ENCODE results near the gene MZB1.

MZB1 gene

GRCh38 chr5:139389701-139390638 lies at the start of gene MZB1:
TSS of gene MZB1 (minus strand) at chr5:139389913. CDS start at chr5:139389856, 57 bp downstream.
- H3K27ac ChIP-seq = peak within 1 kb of the TSS in 16 of 21 experiments; percentile 6 to 86 (median 64)
- peak within 1 kb of the TSS in 1 of 7 experiments; percentile 8 for H3K4me3 ChIP-seq

GRCh38 chr5:139439013-139439903 lies 49.5 kb upstream of the MZB1 start, which contains the start of gene DNAJC18:
TSS of gene DNAJC18 (minus strand) at chr5:139439525. CDS start at chr5:139439445, 80 bp downstream.
- H3K27ac ChIP-seq = peak within 1 kb of the TSS; percentile 61 to 95 (median 88)

GRCh38 chr5:139438707-139439012 lies 48.9 kb upstream of the MZB1 start:
- peak overlapping the region; percentile 60 to 77 (median 65) for H3K4me3 ChIP-seq
- peak overlapping the region in 17 of 21 experiments; percentile 84 to 95 (median 90) for H3K27ac ChIP-seq

More at GRCh38 chr5:139439013-139439903, 49.5 kb upstream of the MZB1 start, which contains the start of gene DNAJC18:
- peak within 1 kb of the TSS; percentile 60 to 77 (median 65) for H3K4me3 ChIP-seq

- Histone ChIP-seq H3K27ac (no peak overlapping the region), H3K4me3 (no peak overlapping the region)
Observed at GRCh38 chr5:139435676-139436075, 46.0 kb upstream of the MZB1 start.

- Histone ChIP-seq H3K4me3 (no peak overlapping the region), H3K27ac (no peak overlapping the region)
Observed at GRCh38 chr5:139431706-139432105, 42.0 kb upstream of the MZB1 start.

GRCh38 chr5:139430015-139430414 lies 40.3 kb upstream of the MZB1 start:
- Histone ChIP-seq H3K4me3 (no peak overlapping the region), H3K27ac (no peak overlapping the region)

GRCh38 chr5:139426203-139426885 lies 36.6 kb upstream of the MZB1 start:
- Histone ChIP-seq H3K4me3 (no peak overlapping the region), H3K27ac (peak overlapping the region in 2 of 21 experiments; percentile 5 to 33)

- Histone ChIP-seq H3K4me3 (no peak overlapping the region), H3K27ac (no peak overlapping the region)
Observed at GRCh38 chr5:139425497-139425896, 35.8 kb upstream of the MZB1 start.

GRCh38 chr5:139422307-139422893 lies 32.7 kb upstream of the MZB1 start:
- Histone ChIP-seq H3K27ac (no peak overlapping the region), H3K4me3 (no peak overlapping the region)

- peak overlapping the region in 1 of 21 experiments; percentile 0 for H3K27ac ChIP-seq
- no peak overlapping the region for H3K4me3 ChIP-seq
Observed at GRCh38 chr5:139419226-139420192, 29.8 kb upstream of the MZB1 start.

GRCh38 chr5:139418793-139419192 lies 29.1 kb upstream of the MZB1 start:
- Histone ChIP-seq H3K4me3 (no peak overlapping the region), H3K27ac (peak overlapping the region in 1 of 21 experiments; percentile 0)

- no peak overlapping the region for H3K4me3 ChIP-seq
- H3K27ac ChIP-seq = no peak overlapping the region
Observed at GRCh38 chr5:139417214-139417613, 27.5 kb upstream of the MZB1 start.

GRCh38 chr5:139416651-139417050 lies 26.9 kb upstream of the MZB1 start:
- Histone ChIP-seq H3K4me3 (no peak overlapping the region), H3K27ac (peak overlapping the region in 16 of 21 experiments; percentile 7 to 83 (median 72))

- peak overlapping the region in 19 of 21 experiments; percentile 14 to 83 (median 62) for H3K27ac ChIP-seq
- H3K4me3 ChIP-seq = no peak overlapping the region
Observed at GRCh38 chr5:139415869-139416268, 26.2 kb upstream of the MZB1 start.

- Histone ChIP-seq H3K4me3 (no peak overlapping the region), H3K27ac (peak overlapping the region in 19 of 21 experiments; percentile 14 to 83 (median 62))
Observed at GRCh38 chr5:139415221-139415861, 25.6 kb upstream of the MZB1 start.

GRCh38 chr5:139414581-139415130 lies 24.9 kb upstream of the MZB1 start:
- Histone ChIP-seq H3K4me3 (no peak overlapping the region), H3K27ac (peak overlapping the region in 17 of 21 experiments; percentile 14 to 83 (median 72))

- no peak overlapping the region for H3K4me3 ChIP-seq
- H3K27ac ChIP-seq = peak overlapping the region in 12 of 21 experiments; percentile 14 to 83 (median 66)
Observed at GRCh38 chr5:139413963-139414362, 24.2 kb upstream of the MZB1 start.

All from skin epidermis (tissue), 12 donors.